CD8-positive, alpha-beta memory T cell (primary cell): ENCODE data around the gene COG1. TPM values are rescaled to one million over a fixed set of nuclear protein-coding genes. Genes with fewer than 3 reads are reported as not detected.

Experiments
- CTCF ChIA-PET: fragments of 350-600 bp; sonication (Branson Sonifier 250); formaldehyde crosslinking; loops from one replicate; lab custom pipeline; 2021; ENCODE audit warnings: antibody characterized with exemption; lab: Charles Lee
- POLR2A ChIA-PET: fragments of 350-600 bp; sonication (Branson Sonifier 250); formaldehyde crosslinking; loops from one replicate; lab custom pipeline; 2021; ENCODE audit warnings: antibody characterized with exemption; lab: Charles Lee
- DNase-seq, 5 donors: peaks; one replicate each; pipeline versions ENCODE4 v3.0.0 to v3.0.0-alpha.2; 2020 to 2022; ENCODE audit warnings: mixed read lengths in 1 of 5
- H3K27ac ChIP-seq: one replicate; pipeline ENCODE4 v1.7.0; 2013; ENCODE audit warnings: low read depth, mild to moderate bottlenecking, low read length, moderate library complexity
- H3K27me3 ChIP-seq: 2 replicates; pipeline ENCODE4 v1.7.0; 2013; ENCODE audit warnings: low read length, mild to moderate bottlenecking; ENCODE audit not compliant: insufficient read depth, poor library complexity, severe bottlenecking
- H3K36me3 ChIP-seq: 2 replicates; pipeline ENCODE4 v1.7.0; 2013; ENCODE audit warnings: mild to moderate bottlenecking, low read length, moderate library complexity; ENCODE audit not compliant: insufficient read depth
- H3K4me1 ChIP-seq: 2 replicates; pipeline ENCODE4 v1.7.0; 2013; ENCODE audit warnings: mild to moderate bottlenecking, low read length, moderate library complexity; ENCODE audit not compliant: insufficient read depth
- H3K4me3 ChIP-seq: 2 replicates; pipeline ENCODE4 v1.7.0; 2013; ENCODE audit warnings: mild to moderate bottlenecking, low read length
- H3K9me3 ChIP-seq: 2 replicates; pipeline ENCODE4 v1.7.0; 2013; ENCODE audit warnings: mild to moderate bottlenecking, low read length
- H3K27ac Mint-ChIP-seq, 8 donors: one replicate each; pipeline ENCODE4 v1.8.0; 2020 to 2021; ENCODE audit warnings: mixed read lengths in 8 of 8, mild to moderate bottlenecking in 6 of 8, inconsistent platforms in 3 of 8, moderate library complexity in 3 of 8
- H3K27me3 Mint-ChIP-seq, 2 donors: one replicate each; pipeline ENCODE4 v1.8.0; 2020 to 2021; ENCODE audit warnings: mixed read lengths in 2 of 2, mild to moderate bottlenecking in 1 of 2, moderate library complexity in 1 of 2
- H3K36me3 Mint-ChIP-seq, 3 donors: one replicate each; pipeline ENCODE4 v1.8.0; 2020 to 2021; ENCODE audit warnings: mixed read lengths in 3 of 3, inconsistent platforms in 1 of 3, mild to moderate bottlenecking in 1 of 3
- H3K4me1 Mint-ChIP-seq, 3 donors: one replicate each; pipeline ENCODE4 v1.8.0; 2020 to 2021; ENCODE audit warnings: mixed read lengths in 3 of 3, inconsistent platforms in 1 of 3, mild to moderate bottlenecking in 1 of 3
- H3K4me3 Mint-ChIP-seq, 7 donors: one replicate each; pipeline ENCODE4 v1.8.0; 2020 to 2021; ENCODE audit warnings: mixed read lengths in 7 of 7, mild to moderate bottlenecking in 6 of 7, moderate library complexity in 4 of 7, inconsistent platforms in 2 of 7
- H3K9me3 Mint-ChIP-seq, 5 donors: one replicate each; pipeline ENCODE4 v1.8.0; 2020 to 2022; ENCODE audit warnings: mixed read lengths in 5 of 5, mild to moderate bottlenecking in 3 of 5, moderate library complexity in 2 of 5, inconsistent platforms in 1 of 5
- polyA plus RNA-seq: library from polyadenylated mRNA; unstranded; fragments of 300-500 nt; fragmentation: Illumina TruSeq; gene quantifications from one replicate; pipeline ENCODE4 v1.2.3, GENCODE V29; 2021
- total RNA-seq, 2 experiments: library from RNA; stranded (reverse); gene quantifications; one replicate each; pipeline ENCODE4 v1.2.3, GENCODE V29; 2021

The COG1 gene
- total and polyA plus RNA-seq, 3 experiments from 2014 or later = 24.0 to 26.5 (median 24.6) TPM

- ChIA-PET POLR2A (no interaction called here), CTCF (no interaction called here)
- peaks cover 4 to 94% (median 30%) of the 10 kb centered on the region in 3 donors for H3K36me3 Mint-ChIP-seq
These were observed 12.7 kb downstream of the COG1 start for GRCh38 chr17:73205459-73205961.

GRCh38 chr17:73208139-73208827, 15.4 kb downstream of the COG1 start:
- H3K4me3 ChIP-seq = no peak overlapping the region
- H3K9me3 ChIP-seq = no peaks in the 10 kb centered on the region
- H3K4me3 Mint-ChIP-seq = no peak overlapping the region
- peak overlapping the region in 7 of 8 donors; percentile 5 to 82 (median 60) for H3K27ac Mint-ChIP-seq
- H3K9me3 Mint-ChIP-seq = no peaks in the 10 kb centered on the region
- H3K27ac ChIP-seq = no peak overlapping the region
- DNase-seq = no peak
- ChIA-PET POLR2A (no interaction called here), CTCF (interaction anchor here (1.4 kb wide), 1 partner anchor 24 kb away, joined by 5 read pairs; a partner anchor contains a TSS)
- peaks cover 56% of the 10 kb centered on the region for H3K36me3 ChIP-seq
- H3K27me3 ChIP-seq = no peaks in the 10 kb centered on the region
- no peaks in the 10 kb centered on the region for H3K27me3 Mint-ChIP-seq
- H3K4me1 Mint-ChIP-seq = peaks cover 21 to 45% (median 36%) of the 10 kb centered on the region in 3 donors
- peaks cover 33% of the 10 kb centered on the region for H3K4me1 ChIP-seq
- peaks cover 4 to 72% (median 22%) of the 10 kb centered on the region in 3 donors for H3K36me3 Mint-ChIP-seq

More at GRCh38 chr17:73205459-73205961, 12.7 kb downstream of the COG1 start:
- Histone ChIP-seq H3K27me3 (no peaks in the 10 kb centered on the region), H3K36me3 (peaks cover 69% of the 10 kb centered on the region), H3K4me1 (peaks cover 26% of the 10 kb centered on the region), H3K27ac (no peak overlapping the region), H3K4me3 (no peak overlapping the region), H3K9me3 (no peaks in the 10 kb centered on the region)
- Mint-ChIP-seq H3K9me3 (no peaks in the 10 kb centered on the region), H3K4me3 (no peak overlapping the region), H3K27me3 (no peaks in the 10 kb centered on the region), H3K4me1 (peaks cover 15 to 39% (median 35%) of the 10 kb centered on the region in 3 donors), H3K27ac (peak overlapping the region in 5 of 8 donors; percentile 38 to 58 (median 40))
- no peak for DNase-seq

GRCh38 chr17:73209436-73209835, 16.6 kb downstream of the COG1 start:
- Mint-ChIP-seq H3K36me3 (peaks cover 4 to 67% (median 22%) of the 10 kb centered on the region in 3 donors), H3K27me3 (no peaks in the 10 kb centered on the region), H3K9me3 (no peaks in the 10 kb centered on the region), H3K4me1 (peaks cover 13 to 39% (median 29%) of the 10 kb centered on the region in 3 donors), H3K4me3 (no peak overlapping the region), H3K27ac (peak overlapping the region in 5 of 8 donors; percentile 72 to 83 (median 76))
- Histone ChIP-seq H3K27me3 (no peaks in the 10 kb centered on the region), H3K4me3 (no peak overlapping the region), H3K4me1 (peaks cover 22% of the 10 kb centered on the region), H3K9me3 (no peaks in the 10 kb centered on the region), H3K27ac (peak overlapping the region; percentile 35), H3K36me3 (peaks cover 49% of the 10 kb centered on the region)
- no peak for DNase-seq
- CTCF ChIA-PET = no interaction called here
- POLR2A ChIA-PET = no interaction called here

GRCh38 chr17:73210002-73210678, 17.3 kb downstream of the COG1 start:
- Histone ChIP-seq H3K36me3 (peaks cover 46% of the 10 kb centered on the region), H3K9me3 (no peaks in the 10 kb centered on the region), H3K27me3 (no peaks in the 10 kb centered on the region), H3K4me1 (peaks cover 21% of the 10 kb centered on the region), H3K4me3 (no peak overlapping the region), H3K27ac (peak overlapping the region; percentile 35)
- Mint-ChIP-seq H3K27ac (peak overlapping the region in 6 of 8 donors; percentile 14 to 83 (median 78)), H3K4me3 (no peak overlapping the region), H3K9me3 (no peaks in the 10 kb centered on the region), H3K27me3 (no peaks in the 10 kb centered on the region), H3K36me3 (peaks cover 4 to 70% (median 22%) of the 10 kb centered on the region in 3 donors), H3K4me1 (peaks cover 13 to 43% (median 28%) of the 10 kb centered on the region in 3 donors)
- DNase-seq = peak in 1 of 5 donors; percentile 24
- POLR2A ChIA-PET = no interaction called here
- CTCF ChIA-PET = no interaction called here

GRCh38 chr17:73211745-73212144, 18.9 kb downstream of the COG1 start:
- Histone ChIP-seq H3K27me3 (no peaks in the 10 kb centered on the region), H3K9me3 (no peaks in the 10 kb centered on the region), H3K4me1 (peaks cover 21% of the 10 kb centered on the region), H3K27ac (no peak overlapping the region), H3K4me3 (no peak overlapping the region), H3K36me3 (peaks cover 37% of the 10 kb centered on the region)
- Mint-ChIP-seq H3K4me3 (peak overlapping the region; percentile 65 to 81 (median 78)), H3K36me3 (peaks cover 4 to 70% (median 24%) of the 10 kb centered on the region in 3 donors), H3K9me3 (no peaks in the 10 kb centered on the region), H3K4me1 (peaks cover 25 to 57% (median 44%) of the 10 kb centered on the region in 3 donors), H3K27ac (peak overlapping the region; percentile 78 to 95 (median 93)), H3K27me3 (no peaks in the 10 kb centered on the region)
- ChIA-PET POLR2A (interaction anchor here (1.2 to 1.6 kb wide), 2 partner anchors 19 to 20 kb away, joined by 3 to 12 read pairs; partner anchors contain the start of gene COG1), CTCF (interaction anchor here (0.9 to 1.0 kb wide), 2 partner anchors 10 to 158 kb away, joined by 3 read pairs; no protein-coding TSS in a partner anchor)
- DNase-seq = peak; percentile 54 to 82 (median 75)

GRCh38 chr17:73214008-73214407, 21.2 kb downstream of the COG1 start:
- H3K4me1 ChIP-seq = peaks cover 21% of the 10 kb centered on the region
- H3K36me3 Mint-ChIP-seq = peaks cover 0 to 58% (median 9%) of the 10 kb centered on the region in 3 donors
- H3K27me3 Mint-ChIP-seq = no peaks in the 10 kb centered on the region
- no peaks in the 10 kb centered on the region for H3K27me3 ChIP-seq
- H3K36me3 ChIP-seq = peaks cover 18% of the 10 kb centered on the region
- no peak for DNase-seq
- peaks cover 28 to 56% (median 44%) of the 10 kb centered on the region in 3 donors for H3K4me1 Mint-ChIP-seq
- no peak overlapping the region for H3K4me3 Mint-ChIP-seq
- H3K4me3 ChIP-seq = no peak overlapping the region
- H3K9me3 ChIP-seq = no peaks in the 10 kb centered on the region
- H3K27ac Mint-ChIP-seq = peak overlapping the region in 6 of 8 donors; percentile 10 to 84 (median 48)
- POLR2A ChIA-PET = no interaction called here
- H3K9me3 Mint-ChIP-seq = no peaks in the 10 kb centered on the region
- H3K27ac ChIP-seq = no peak overlapping the region
- CTCF ChIA-PET = no interaction called here

GRCh38 chr17:73214851-73215250, 22.0 kb downstream of the COG1 start:
- Mint-ChIP-seq H3K4me1 (peaks cover 30 to 56% (median 42%) of the 10 kb centered on the region in 3 donors), H3K9me3 (no peaks in the 10 kb centered on the region), H3K36me3 (peaks cover 0 to 52% (median 8%) of the 10 kb centered on the region in 3 donors), H3K27ac (peak overlapping the region in 4 of 8 donors; percentile 12 to 68 (median 30)), H3K4me3 (no peak overlapping the region), H3K27me3 (no peaks in the 10 kb centered on the region)
- no peak overlapping the region for H3K27ac ChIP-seq
- ChIA-PET POLR2A (no interaction called here), CTCF (interaction anchor here (1.0 to 2.5 kb wide), 2 partner anchors 16 to 40 kb away, joined by 3 to 14 read pairs; a partner anchor contains a TSS)
- no peak overlapping the region for H3K4me3 ChIP-seq
- no peaks in the 10 kb centered on the region for H3K9me3 ChIP-seq
- peaks cover 9% of the 10 kb centered on the region for H3K36me3 ChIP-seq
- no peak for DNase-seq
- peaks cover 19% of the 10 kb centered on the region for H3K4me1 ChIP-seq
- no peaks in the 10 kb centered on the region for H3K27me3 ChIP-seq
